ENCODE measurements around the gene KIAA2012.

Gene KIAA2012

DNA sequence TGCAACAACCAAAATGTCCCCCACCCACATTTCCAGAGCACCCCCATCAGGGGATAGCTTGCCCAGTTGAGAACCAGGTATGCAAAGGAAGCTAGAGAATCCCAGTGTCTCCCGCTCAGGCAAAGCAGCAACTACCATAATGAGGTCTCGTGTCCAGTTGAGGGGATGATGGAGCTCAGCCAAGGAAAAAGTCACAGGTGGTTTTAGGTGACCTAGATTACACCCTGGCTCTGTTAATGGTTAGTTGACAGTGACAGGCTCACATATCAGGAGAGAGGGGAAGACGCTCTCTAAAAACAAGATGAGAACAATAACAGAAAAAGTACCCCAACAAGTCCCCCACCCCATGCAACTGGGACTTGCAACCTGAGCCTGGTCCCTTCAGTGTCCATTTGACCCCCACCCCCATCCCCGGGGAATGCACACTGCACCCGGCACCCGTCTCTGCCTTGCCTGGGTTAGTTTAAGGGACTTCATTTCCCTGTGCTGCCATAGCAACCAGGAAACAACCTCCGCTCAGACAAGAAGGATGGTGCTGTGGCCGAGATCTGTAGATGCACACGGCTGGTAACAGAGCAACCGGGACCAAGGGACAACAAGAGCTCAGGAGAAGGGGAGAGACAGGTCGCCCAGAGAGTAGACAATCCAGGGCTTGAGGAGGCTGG, at the start of gene KIAA2012:
Gene KIAA2012 (plus strand): TSS at position 519 of the 665 bp plus-strand sequence. CDS start 373 bp downstream, outside the sequence.
- no peak for DNase-seq

DNA sequence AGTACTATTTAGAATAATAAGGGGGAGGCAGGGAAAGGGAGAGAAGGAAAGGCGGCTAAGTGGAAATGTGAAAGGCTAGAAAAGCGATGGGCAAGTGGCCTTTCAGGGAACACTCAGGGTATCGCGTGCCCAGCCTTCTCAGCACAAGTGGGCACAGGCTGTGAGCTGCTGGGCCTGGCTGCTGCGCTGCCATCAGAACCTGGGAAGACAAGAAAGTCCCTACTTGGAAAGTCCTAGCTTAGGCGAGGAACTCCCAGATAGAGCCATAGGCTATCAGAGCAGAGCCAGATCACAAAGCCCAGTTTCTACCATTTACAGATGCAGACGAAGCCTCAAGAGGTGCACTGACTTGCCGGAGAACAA, 49.2 kb upstream of the KIAA2012 start:
- no peak for DNase-seq

DNA sequence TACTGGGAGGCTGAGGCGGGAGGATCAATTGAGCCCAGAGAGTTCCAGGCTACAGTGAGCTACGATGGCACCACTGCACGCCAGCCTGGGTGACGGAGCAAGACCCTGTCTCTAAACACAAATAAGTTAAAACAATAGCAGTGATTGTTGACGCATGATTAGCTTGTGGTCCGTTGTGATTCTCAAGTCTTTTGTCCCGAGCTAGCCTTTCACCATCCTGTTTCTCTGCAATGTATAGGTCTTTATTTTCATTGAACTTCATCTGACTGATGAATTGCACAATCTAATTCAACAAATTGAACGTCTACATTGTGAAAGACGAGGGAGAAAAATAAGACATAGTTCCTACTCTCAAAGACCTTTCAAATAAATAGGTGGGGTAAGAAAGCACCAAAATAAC, 48.2 kb upstream of the KIAA2012 start:
- no peak for DNase-seq

DNA sequence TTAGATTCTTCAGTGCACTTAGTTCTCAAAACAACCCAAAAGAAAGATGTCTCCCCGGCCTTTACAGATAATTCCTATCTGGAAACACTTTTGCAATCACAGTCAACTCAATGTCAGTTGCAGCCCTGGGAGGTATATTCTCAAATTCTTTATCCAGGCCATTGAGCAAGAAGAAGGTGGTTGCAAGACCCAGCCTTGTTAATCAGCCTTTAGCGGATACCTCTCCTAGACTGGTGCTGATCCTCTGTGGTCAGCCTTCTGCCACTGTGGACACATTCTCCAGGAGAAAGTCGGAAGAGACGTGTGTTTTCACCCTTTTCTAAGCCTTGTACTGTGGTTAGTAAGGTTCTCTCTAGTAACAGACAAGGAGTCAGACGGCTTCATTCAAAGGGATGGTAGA, 47.2 kb upstream of the KIAA2012 start:
- DNase-seq: no peak

DNA sequence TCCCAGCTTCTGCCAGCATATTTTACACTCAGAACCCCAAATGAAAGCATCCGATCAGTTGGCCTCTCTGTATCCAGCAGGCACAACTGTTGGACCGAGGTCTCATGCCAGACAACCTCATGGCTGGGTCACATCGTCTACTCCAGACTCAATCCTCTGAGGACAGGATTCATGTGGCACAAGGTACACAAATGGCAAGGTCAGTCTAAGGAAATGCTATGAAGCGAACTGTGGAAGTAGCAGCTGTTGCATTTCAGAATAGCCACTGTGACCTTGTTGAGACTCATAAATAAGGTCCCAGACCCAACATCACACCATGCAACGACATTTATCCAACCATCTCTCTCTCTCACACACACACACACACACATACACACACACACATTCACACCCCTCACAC, 46.5 kb upstream of the KIAA2012 start:
- no peak for DNase-seq

DNA sequence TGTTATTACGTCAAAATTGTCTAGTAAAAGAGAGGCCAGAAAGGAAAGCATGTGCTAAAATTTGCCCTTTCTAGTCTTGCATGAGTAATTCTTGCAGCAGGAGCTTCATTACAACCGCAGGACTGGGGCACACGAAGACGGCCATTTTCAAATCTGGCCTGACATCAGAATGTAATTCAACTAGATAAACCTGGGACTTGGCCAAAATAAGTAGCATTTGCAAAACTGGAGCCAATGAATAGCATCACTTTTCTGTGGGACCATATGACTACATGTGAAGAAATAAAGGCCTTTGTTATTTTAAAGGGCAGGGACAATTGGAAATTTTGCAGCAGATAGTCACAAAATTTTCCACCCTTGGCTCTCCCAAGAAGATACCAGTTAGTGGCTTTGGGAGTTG, 42.4 kb upstream of the KIAA2012 start:
- DNase-seq: no peak

DNA sequence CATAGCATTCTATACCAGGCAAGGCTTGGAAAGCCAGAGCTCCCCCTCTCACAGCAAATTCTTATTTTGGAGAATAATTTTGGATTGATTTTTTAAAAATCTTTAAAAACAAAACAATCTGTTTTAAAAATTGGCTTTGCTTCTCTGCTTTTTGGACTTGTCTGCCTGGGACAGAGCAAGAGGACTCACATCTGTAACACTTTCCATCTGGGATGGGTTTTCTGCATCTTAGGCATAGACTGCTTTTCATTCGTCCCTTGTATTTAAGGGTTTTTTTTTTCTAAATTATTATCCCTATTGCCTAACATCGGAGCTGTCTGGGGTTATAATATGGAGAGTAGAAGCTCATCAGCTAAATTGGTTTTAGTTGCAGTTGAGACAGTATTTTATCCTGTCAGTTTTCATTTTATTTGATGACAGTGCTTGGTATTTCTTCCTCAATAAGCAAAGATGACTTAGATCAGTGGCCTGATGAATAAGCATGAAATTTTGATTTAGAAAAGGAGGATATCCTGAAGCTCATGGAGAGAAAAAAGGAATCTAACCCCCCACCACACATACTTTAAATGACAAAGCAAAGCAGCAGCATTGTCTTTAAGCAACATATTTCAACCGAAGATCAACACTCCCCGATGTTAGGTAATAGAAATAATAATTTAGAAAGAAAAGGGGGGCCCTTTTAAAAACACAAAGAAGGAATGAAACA, 41.7 kb upstream of the KIAA2012 start:
- DNase-seq: no peak

DNA sequence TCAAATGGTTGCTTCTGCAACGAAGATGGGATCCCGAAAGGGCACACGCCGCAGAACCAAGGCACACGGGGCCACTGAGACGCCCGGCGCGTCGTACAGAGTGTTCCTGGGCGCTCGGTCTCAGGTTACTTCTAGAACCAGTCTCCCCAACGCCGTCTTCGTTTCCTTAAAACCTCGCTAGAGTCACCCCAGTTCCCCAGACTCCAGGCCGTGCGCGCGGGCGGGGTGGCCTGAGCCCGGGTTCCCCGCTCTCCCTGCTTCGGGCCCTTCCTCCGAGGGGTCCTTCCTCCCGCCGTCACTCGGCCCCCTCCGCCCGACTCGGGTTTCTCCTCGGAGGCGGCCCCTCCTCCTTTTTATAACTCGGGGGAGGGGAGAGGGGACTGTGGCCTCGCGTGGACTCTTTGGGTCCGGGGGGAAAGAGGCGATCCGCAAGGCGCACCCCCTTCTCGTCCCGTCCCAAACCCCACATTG, 40.2 kb upstream of the KIAA2012 start:
- DNase-seq: no peak

DNA sequence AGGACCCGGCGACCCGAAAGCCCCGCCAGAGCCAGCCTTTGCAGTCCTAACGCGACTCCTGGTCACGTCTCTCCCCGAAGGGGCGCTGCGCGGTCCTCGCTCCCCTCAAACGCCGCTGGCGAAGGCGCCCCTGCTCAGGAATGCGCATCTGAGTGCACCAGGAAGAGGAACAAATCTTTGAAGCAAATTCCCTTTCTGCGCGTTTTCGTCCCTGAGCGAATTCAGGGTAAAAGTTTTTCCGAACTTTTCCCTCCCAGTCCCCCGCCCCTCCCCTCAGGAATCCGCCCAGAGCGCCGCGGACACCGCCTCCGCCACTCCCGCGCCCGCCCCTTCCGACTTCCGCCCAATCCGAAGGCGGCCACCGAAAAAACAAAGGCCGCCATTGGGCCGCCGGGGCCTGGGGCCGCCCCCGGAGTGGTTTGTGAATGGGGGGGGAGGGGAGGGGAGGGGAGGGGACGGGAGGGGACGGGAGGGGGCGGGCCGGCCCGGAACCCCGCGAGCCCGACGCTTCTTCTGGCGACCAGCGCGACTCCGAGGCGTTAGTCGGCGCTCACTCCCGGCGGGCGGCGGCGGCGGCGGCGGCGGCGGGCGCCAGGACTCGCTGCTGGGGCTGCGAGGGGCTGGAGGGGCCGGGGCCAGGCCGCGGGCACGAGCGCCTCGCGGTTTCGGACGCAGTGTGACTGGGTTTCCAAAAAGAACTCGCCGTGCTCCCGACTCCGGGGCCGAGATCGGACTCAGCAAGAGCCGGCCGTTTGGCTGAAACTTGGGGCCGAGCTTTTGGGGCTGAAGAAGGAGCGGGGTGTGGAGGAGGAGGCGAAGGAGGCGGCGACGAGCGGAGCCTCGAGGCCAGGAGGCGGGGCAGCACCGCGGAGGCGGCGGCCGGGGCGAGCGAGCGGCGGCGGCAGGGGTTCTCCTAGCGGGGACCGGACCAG, 39.5 kb upstream of the KIAA2012 start, which contains the start of gene FZD7:
Gene FZD7 (plus strand): TSS at position 539 of the 932 bp plus-strand sequence. CDS start 793 bp downstream, outside the sequence.
- peak; percentile 69 for DNase-seq

DNA sequence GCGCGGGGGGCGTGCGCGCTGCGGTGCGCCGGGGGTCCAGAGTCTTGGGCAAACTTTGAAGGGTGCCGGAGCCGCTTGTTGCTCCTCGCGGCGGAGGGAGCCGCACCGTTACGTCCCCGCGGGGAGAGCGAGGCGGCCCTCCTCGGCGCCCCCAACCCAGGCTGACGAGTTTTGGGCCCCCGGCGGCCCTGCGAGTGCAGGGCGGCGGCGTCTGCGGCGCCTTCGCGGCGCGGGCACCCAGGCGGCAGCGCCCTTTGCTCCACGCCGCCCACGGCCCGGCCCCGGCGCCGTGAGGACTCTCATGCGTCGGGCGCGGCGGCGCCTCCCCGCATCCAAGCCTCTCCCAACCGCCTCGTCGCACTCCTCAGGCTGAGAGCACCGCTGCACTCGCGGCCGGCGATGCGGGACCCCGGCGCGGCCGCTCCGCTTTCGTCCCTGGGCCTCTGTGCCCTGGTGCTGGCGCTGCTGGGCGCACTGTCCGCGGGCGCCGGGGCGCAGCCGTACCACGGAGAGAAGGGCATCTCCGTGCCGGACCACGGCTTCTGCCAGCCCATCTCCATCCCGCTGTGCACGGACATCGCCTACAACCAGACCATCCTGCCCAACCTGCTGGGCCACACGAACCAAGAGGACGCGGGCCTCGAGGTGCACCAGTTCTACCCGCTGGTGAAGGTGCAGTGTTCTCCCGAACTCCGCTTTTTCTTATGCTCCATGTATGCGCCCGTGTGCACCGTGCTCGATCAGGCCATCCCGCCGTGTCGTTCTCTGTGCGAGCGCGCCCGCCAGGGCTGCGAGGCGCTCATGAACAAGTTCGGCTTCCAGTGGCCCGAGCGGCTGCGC, 38.6 kb upstream of the KIAA2012 start:
- DNase-seq: peak; percentile 10

DNA sequence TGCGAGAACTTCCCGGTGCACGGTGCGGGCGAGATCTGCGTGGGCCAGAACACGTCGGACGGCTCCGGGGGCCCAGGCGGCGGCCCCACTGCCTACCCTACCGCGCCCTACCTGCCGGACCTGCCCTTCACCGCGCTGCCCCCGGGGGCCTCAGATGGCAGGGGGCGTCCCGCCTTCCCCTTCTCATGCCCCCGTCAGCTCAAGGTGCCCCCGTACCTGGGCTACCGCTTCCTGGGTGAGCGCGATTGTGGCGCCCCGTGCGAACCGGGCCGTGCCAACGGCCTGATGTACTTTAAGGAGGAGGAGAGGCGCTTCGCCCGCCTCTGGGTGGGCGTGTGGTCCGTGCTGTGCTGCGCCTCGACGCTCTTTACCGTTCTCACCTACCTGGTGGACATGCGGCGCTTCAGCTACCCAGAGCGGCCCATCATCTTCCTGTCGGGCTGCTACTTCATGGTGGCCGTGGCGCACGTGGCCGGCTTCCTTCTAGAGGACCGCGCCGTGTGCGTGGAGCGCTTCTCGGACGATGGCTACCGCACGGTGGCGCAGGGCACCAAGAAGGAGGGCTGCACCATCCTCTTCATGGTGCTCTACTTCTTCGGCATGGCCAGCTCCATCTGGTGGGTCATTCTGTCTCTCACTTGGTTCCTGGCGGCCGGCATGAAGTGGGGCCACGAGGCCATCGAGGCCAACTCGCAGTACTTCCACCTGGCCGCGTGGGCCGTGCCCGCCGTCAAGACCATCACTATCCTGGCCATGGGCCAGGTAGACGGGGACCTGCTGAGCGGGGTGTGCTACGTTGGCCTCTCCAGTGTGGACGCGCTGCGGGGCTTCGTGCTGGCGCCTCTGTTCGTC, 37.7 kb upstream of the KIAA2012 start:
- no peak for DNase-seq

DNA sequence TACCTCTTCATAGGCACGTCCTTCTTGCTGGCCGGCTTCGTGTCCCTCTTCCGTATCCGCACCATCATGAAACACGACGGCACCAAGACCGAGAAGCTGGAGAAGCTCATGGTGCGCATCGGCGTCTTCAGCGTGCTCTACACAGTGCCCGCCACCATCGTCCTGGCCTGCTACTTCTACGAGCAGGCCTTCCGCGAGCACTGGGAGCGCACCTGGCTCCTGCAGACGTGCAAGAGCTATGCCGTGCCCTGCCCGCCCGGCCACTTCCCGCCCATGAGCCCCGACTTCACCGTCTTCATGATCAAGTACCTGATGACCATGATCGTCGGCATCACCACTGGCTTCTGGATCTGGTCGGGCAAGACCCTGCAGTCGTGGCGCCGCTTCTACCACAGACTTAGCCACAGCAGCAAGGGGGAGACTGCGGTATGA, 37.1 kb upstream of the KIAA2012 start:
- DNase-seq: no peak

DNA sequence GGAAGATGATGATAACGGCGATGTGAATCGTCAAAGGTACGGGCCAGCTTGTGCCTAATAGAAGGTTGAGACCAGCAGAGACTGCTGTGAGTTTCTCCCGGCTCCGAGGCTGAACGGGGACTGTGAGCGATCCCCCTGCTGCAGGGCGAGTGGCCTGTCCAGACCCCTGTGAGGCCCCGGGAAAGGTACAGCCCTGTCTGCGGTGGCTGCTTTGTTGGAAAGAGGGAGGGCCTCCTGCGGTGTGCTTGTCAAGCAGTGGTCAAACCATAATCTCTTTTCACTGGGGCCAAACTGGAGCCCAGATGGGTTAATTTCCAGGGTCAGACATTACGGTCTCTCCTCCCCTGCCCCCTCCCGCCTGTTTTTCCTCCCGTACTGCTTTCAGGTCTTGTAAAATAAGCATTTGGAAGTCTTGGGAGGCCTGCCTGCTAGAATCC, 36.4 kb upstream of the KIAA2012 start:
- DNase-seq: no peak

DNA sequence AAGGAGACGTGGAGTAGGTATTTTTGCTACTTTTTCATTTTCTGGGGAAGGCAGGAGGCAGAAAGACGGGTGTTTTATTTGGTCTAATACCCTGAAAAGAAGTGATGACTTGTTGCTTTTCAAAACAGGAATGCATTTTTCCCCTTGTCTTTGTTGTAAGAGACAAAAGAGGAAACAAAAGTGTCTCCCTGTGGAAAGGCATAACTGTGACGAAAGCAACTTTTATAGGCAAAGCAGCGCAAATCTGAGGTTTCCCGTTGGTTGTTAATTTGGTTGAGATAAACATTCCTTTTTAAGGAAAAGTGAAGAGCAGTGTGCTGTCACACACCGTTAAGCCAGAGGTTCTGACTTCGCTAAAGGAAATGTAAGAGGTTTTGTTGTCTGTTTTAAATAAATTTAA, 36.0 kb upstream of the KIAA2012 start:
- DNase-seq: no peak

DNA sequence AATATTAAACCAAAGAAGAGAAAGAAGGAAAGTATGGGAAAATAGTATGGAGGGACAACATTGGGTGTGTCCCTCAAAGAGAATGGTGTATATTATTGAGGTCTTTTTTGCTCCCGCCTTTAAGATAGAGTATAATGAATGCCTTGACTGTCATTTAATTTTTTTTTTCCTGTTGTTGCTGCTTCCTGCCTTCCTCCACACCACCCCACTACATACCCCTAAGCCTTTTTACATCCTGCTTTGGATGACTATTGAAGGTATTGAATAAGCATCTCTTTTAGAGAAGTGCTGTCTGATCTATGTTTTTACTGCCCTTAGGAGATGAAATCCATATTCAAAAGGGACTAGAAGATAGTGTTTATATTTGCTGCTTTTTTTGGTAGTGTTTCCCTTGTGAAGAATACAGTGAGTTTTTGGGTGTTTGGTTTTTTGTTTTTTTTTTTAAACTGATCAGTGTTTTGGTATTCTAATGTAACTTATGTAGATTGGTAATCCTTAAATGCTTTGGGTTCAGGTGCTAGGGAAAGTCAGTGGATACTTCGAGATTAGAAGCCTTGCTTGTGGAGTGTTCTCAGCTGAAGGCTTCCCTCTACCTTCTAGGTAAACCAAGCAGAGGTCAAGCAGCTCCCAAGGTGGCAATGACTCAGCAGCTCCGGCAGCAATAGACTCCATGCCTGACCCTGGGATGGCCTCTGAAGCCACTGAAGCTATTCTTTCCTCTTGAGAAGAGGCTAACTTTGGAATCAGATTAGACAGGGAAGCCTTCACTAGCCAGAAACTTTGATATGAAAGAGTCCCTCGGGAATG, 34.4 kb upstream of the KIAA2012 start:
- no peak for DNase-seq

DNA sequence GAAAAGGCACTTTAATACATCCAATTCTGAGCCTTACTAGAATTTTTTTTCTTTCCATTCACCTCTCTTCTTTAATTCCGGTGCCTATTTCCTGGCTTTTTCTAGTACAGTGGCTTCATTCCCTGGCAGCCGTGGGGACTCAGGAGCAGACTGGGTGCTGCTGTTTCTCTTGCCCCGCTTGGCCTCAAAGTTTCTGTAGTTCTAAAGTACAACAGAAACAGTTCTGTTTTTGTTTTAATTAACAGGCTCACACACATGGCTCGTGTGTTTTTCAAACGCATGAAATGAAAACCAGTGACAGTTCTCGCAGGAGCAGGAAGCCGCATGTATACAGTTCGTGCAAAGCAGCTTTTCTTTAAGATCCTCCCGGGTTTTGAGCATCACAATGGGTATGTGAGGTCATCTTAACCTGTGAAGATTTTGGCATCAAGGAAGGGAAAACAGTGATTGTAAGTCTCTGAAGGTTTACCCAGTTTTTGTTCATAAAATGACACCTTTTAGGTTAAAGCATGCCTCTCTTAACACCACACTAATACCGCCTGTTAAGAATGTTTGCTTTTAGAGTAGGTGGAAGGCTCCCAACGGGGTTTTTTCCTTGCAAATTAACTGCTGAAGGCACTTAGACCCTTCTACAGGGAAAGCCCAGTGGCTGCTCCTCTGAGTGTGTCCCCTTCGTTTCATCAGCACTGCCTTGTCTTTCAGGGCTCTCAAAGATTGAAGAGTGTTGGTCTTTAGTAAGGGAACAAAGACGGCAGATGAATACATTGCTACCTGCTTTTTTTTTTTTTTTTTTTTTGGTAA, 33.6 kb upstream of the KIAA2012 start:
- DNase-seq: no peak

DNA sequence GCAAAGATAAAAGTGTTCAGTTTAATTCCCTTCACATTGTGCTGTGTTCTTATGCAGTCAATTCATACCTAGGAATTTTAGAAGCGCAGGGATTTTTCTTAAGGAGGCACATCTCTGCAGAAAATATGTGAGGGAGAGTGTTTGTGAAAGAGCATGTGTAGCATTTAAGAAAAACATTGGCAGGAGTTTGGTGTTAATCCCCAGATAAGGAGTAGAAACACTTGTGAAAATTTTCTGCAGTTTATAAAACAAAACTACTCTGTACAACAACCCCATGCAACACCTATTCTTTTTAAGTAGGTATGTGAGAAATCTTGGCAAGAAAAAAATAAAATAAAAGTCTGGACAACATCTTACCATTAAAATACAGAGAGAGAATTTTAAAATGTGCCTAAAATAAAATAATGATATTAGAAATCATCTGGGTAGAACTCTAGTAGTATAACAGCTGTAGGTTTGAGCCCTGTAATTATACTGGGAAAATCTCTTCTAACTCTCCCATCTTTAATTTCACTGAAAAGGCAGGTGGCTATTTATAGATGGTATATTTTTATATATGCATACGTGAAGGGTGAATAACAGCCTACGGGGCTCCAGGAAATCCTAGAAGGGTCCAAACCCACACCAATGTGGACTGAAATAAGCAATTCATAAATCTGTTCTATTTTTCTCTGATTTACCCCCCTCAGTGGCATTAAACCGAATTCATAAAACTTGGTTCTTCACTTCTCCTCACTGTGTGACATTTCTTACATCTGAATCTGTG, 32.8 kb upstream of the KIAA2012 start:
- DNase-seq: no peak

DNA sequence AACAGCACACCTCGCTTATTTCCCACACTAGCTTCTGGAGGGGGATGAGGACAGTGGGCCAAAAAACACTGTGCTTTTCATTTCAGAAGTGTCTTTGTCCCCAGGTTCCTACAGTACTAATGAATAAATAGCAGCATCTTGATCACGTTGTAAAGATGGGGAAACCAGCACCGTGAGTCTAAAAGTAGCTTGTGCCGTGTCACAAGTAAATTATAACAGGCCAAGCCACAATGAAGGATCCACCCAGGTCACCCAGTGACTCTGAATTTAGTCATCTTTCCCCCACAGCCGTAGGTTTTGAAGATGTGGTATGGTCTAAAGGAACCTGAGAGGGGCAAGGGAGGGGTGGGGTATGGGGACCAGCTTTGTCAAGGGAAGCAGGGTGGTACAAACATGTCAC, 30.6 kb upstream of the KIAA2012 start:
- no peak for DNase-seq

DNA sequence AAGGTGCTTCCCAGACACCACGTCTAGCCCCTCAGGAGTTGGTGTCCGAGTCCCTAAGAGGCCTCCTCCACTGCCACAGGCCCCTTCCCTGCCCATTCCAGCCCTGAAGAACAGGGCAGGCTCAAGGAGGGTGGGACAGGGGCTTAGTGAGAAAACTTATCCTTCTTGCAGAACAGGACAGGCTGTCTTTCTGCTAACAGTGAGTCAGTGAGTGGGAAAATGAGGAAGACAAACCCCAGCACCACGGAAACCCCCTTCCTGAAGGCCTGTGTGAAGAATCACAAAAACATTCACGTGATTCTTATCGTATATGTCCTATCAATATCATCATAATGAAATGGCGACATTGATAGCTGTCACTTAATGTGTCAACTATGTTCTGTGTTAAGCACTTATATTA, 29.6 kb upstream of the KIAA2012 start:
- DNase-seq: no peak

All from NCI-H1105 treated with DMSO at 0.1 percent for 48 hours (cell line).